KMS-11 (cell line): ENCODE data around the gene WWTR1.

Source experiments
- H2AFZ ChIP-seq: fragments of 200-600 bp; sonication (generic); 2 replicates; pipeline ENCODE4 v1.6.1; 2016; ENCODE audit warnings: antibody characterized with exemption, mixed run types, low read depth
- H3K27ac ChIP-seq: fragments of 200-600 bp; sonication (generic); 2 replicates; pipeline ENCODE4 v1.6.1; 2016; ENCODE audit warnings: mild to moderate bottlenecking, mixed run types
- H3K27me3 ChIP-seq: fragments of 200-600 bp; sonication (generic); 2 replicates; pipeline ENCODE4 v1.6.1; 2017; ENCODE audit warnings: mild to moderate bottlenecking, low read depth, mixed run types, moderate library complexity; ENCODE audit not compliant: insufficient read depth
- H3K36me3 ChIP-seq: fragments of 200-600 bp; sonication (generic); 2 replicates; pipeline ENCODE4 v1.6.1; 2017; ENCODE audit warnings: mild to moderate bottlenecking, mixed run types; ENCODE audit not compliant: insufficient read depth
- H3K4me1 ChIP-seq: fragments of 200-600 bp; sonication (generic); 2 replicates; pipeline ENCODE4 v1.6.1; 2016; ENCODE audit warnings: mild to moderate bottlenecking, low read depth, mixed run types; ENCODE audit not compliant: poor library complexity, severe bottlenecking
- H3K4me2 ChIP-seq: fragments of 200-600 bp; sonication (generic); 2 replicates; pipeline ENCODE4 v1.7.0; 2016; ENCODE audit warnings: mild to moderate bottlenecking, mixed run types
- H3K4me3 ChIP-seq: fragments of 200-600 bp; sonication (generic); IDR thresholded peaks from 2 replicates; pipeline ENCODE4 v1.6.1; 2017; ENCODE audit warnings: low read depth, low read length, mixed read lengths; ENCODE audit not compliant: insufficient read depth
- H3K79me2 ChIP-seq: fragments of 200-600 bp; sonication (generic); 2 replicates; pipeline ENCODE4 v1.6.1; 2016; ENCODE audit warnings: low read depth, mixed run types; ENCODE audit not compliant: insufficient read depth
- H3K9ac ChIP-seq: fragments of 200-600 bp; sonication (generic); 2 replicates; pipeline ENCODE4 v1.6.1; 2016; ENCODE audit warnings: mild to moderate bottlenecking, mixed run types
- H4K20me1 ChIP-seq: fragments of 200-600 bp; sonication (generic); 2 replicates; pipeline ENCODE4 v1.6.1; 2016; ENCODE audit warnings: mild to moderate bottlenecking, mixed run types; ENCODE audit not compliant: insufficient read depth
- TF ChIP-seq, protein P1 (sequence below): fragments of 200-600 bp; sonication (generic); conservative IDR thresholded peaks from 2 replicates; pipeline ENCODE4 v1.6.1; 2017; ENCODE audit warnings: low read depth, mild to moderate bottlenecking, antibody characterized with exemption, low read length, moderate library complexity, mixed read lengths

The WWTR1 gene

GRCh38 chr3:149475451-149476060, 182.3 kb downstream of the WWTR1 start:
- Histone ChIP-seq H2AFZ (no peak overlapping the region), H3K27ac (no peak overlapping the region), H3K27me3 (no peaks in the 10 kb centered on the region), H3K4me2 (no peak overlapping the region), H3K79me2 (no peaks in the 10 kb centered on the region), H4K20me1 (no peaks in the 10 kb centered on the region), H3K4me3 (no peak overlapping the region), H3K36me3 (no peaks in the 10 kb centered on the region), H3K9ac (no peak overlapping the region), H3K4me1 (no peaks in the 10 kb centered on the region)
- TF ChIP-seq, protein P1, sequence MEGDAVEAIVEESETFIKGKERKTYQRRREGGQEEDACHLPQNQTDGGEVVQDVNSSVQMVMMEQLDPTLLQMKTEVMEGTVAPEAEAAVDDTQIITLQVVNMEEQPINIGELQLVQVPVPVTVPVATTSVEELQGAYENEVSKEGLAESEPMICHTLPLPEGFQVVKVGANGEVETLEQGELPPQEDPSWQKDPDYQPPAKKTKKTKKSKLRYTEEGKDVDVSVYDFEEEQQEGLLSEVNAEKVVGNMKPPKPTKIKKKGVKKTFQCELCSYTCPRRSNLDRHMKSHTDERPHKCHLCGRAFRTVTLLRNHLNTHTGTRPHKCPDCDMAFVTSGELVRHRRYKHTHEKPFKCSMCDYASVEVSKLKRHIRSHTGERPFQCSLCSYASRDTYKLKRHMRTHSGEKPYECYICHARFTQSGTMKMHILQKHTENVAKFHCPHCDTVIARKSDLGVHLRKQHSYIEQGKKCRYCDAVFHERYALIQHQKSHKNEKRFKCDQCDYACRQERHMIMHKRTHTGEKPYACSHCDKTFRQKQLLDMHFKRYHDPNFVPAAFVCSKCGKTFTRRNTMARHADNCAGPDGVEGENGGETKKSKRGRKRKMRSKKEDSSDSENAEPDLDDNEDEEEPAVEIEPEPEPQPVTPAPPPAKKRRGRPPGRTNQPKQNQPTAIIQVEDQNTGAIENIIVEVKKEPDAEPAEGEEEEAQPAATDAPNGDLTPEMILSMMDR, result no peak

DNA sequence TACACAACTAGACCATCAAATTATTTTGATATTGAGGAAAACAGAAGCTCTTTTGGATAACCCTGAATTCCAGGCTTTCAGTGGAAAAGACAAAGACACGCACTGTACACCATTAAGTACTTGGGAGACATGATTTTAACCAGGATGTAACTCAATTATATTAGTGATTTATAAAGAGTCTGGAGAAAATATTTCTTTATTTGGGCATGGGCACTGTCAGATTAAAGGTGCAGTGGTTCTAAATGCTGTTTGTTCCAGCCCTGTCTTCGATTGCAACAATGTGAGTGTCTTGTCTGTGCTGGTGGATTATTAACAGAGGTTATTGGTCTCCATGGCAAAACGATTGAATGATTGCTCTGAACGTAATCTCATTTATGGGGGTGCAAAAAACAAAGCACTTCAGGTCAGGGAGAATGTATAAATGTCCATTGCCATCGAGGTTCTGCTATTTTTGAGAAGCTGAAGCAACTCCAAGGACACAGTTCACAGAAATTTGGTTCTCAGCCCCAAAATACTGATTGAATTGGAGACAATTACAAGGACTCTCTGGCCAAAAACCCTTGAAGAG, 183.5 kb downstream of the WWTR1 start, which contains the start of gene TM4SF4:
Gene TM4SF4 (plus strand): TSS at position 448 of the 568 bp plus-strand sequence. CDS start 181 bp downstream, outside the sequence.
- no peak within 1 kb of the TSS for H3K4me2 ChIP-seq
- no peaks in the 10 kb centered on the region for H3K27me3 ChIP-seq
- H2AFZ ChIP-seq, result no peak within 1 kb of the TSS
- H3K9ac ChIP-seq, result no peak within 1 kb of the TSS
- H3K4me3 ChIP-seq, result no peak within 1 kb of the TSS
- no peak within 1 kb of the TSS for H3K27ac ChIP-seq
- TF ChIP-seq, protein P1, result no peak
- no peaks in the 10 kb centered on the region for H3K4me1 ChIP-seq
- no peaks in the 10 kb centered on the region for H4K20me1 ChIP-seq
- no peaks in the 10 kb centered on the region for H3K79me2 ChIP-seq
- H3K36me3 ChIP-seq, result no peaks in the 10 kb centered on the region

GRCh38 chr3:149473357-149474249, 184.2 kb downstream of the WWTR1 start:
- TF ChIP-seq, protein P1, result no peak
- H3K4me3 ChIP-seq, result no peak overlapping the region
- no peak overlapping the region for H3K9ac ChIP-seq
- no peak overlapping the region for H3K27ac ChIP-seq
- H3K36me3 ChIP-seq, result no peaks in the 10 kb centered on the region
- H3K79me2 ChIP-seq, result no peaks in the 10 kb centered on the region
- no peaks in the 10 kb centered on the region for H3K27me3 ChIP-seq
- no peaks in the 10 kb centered on the region for H4K20me1 ChIP-seq
- no peak overlapping the region for H2AFZ ChIP-seq
- H3K4me1 ChIP-seq, result no peaks in the 10 kb centered on the region
- H3K4me2 ChIP-seq, result no peak overlapping the region

DNA sequence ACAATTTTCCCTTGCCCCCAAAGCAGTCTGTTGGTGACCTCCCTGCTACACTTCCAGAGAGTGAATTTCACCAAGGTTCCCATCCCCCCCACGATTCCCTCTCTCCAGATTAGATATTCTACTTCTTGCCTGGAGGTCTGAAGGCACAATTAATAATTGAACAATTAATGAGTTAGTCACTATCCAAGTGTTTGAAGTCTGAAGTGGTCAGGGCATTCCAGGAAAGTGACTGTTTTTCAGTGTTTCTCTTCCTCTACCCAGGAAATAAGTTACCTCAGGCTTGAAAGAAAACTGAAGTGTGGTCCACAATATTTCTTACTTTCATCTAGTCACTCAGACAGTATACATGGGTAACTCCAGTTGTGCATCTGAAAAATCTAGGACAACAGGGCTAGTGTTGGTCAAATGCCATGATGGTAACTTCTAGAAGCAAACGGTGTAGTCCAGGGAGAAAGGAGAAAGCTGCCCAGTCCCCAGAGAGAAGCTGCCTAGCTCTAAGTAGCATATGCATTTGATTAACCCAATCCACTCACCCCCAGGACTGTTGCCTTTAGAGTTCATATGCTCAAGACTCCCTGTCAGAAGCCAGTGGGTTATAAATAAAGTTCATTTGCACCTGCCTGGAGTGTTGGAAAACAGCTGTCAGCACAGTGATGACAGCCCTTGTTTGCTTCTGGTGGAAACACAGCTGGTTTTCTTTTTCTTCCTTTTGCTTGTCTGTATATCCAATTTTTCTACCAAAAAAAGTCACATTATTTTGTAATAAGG, 185.6 kb downstream of the WWTR1 start:
- Histone ChIP-seq H3K27ac (no peak overlapping the region), H3K27me3 (no peaks in the 10 kb centered on the region), H3K79me2 (no peaks in the 10 kb centered on the region), H3K4me2 (no peak overlapping the region), H3K36me3 (no peaks in the 10 kb centered on the region), H3K9ac (no peak overlapping the region), H3K4me1 (no peaks in the 10 kb centered on the region), H4K20me1 (no peaks in the 10 kb centered on the region), H3K4me3 (no peak overlapping the region), H2AFZ (no peak overlapping the region)
- TF ChIP-seq, protein P1, result no peak
